HG03064 (cell line): ENCODE measurements around the gene ABHD16A.
A peak's percentile ranks its signal among the peaks of the same experiment; 100 is the strongest.

ENCODE experiments used
- ATAC-seq: cut with Tn5 transposase; IDR thresholded peaks from one replicate; pipeline ENCODE4 v1.9.1; 2021; ENCODE audit warnings: low read depth; ENCODE audit not compliant: unreplicated experiment

The ABHD16A gene

DNA sequence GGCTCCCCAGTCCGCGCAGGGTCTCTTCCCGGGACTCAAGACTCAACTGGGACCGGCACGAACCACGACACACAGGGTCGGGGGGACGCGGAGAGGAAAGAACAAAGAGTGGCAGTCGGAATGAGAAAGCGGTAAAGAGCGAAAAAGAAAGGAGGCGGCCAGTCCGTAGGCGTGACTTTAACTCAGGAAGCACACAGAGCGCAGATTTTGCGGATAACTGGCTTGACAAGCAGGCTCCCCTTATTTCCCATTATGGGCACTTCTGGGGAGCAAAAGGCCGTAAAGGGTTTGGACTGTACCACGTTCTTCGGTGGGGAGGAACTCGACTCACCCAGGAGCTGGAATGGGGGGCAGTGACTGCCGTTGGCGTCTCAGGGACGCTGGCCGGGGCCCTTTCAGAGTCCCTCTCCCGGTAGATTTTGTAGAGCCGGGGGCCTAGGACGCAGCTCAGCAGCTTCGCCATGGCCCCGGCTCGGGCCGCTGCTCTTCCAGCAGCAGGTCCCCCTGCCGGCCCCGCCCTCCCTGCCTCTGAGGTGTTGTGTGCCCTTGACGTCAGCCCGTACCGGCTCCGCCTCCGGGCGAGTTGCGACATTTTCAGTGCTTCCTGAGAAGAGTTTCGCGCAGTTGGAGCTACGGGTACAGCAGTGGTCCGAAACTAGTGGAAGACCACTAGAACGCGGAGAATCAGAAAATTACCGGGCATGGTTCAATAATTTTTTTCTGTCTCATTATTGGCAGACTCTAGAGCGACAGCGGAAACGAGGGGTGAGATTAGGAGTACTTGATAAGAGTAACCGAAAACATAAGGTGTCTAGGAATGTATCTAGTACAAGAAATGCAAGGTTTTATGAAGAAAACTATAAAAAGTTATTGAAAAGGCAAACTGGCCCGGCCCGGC lies at the start of gene ABHD16A:
Gene ABHD16A, minus strand, starts transcription at position 506 of the 898 bp plus-strand sequence. Its CDS starts 43 bp downstream, at position 463.
- peak; percentile 80 for ATAC-seq

GRCh38 chr6:31752739-31753319 lies 49.7 kb upstream of the ABHD16A start:
- no peak for ATAC-seq

DNA sequence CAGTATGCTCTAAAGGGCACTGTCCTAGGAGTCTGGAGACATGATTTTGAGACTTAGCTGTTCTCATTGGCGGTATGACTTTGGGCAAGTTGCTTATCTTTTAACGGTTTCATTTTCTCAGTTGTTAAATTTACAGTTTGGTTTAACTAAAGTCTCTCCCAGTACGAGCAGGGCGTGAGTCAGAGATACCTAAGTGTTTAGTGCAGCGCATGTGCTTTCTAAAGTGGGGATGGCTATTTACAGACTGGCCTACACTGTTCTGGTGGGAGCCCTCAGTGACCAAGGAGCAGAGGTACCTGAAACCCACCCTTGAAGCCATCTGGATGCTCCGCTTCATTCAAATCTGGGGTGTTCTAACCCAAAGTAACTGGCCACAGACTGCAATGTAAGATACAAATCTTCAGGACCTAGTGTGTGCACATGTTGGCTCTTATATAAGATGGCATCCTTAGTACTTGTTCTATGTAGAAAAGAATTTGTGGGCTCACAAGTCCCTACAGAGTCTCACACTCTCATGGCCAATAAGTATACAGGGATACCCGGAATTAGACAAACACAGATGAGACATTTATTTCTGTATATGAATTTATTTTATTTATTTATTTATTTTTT lies 47.4 kb upstream of the ABHD16A start:
- no peak for ATAC-seq

- ATAC-seq, result no peak
Observed at GRCh38 chr6:31749301-31750036, 46.3 kb upstream of the ABHD16A start.

DNA sequence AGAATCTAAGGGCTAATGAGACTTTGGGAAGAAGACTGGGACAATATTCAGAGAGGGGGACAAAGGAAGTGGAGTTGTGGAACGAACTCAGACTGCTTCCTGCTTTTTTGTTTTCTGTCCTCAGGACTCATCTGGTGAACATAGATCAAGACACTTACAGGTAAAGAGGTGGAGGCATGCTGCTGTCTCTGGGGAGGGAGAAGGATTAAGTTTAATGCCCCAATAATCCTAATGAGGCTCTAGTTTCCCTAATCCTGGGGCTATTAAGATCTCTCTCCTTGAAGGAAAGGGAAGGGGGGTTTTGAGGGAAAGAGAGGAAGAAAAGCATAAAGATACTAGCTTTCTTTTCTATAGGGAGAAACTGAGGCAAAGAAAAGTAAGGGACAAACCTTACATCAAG lies 41.3 kb upstream of the ABHD16A start:
- no peak for ATAC-seq

- no peak for ATAC-seq
Observed at GRCh38 chr6:31742894-31743293, 39.8 kb upstream of the ABHD16A start.

GRCh38 chr6:31741815-31742214 lies 38.7 kb upstream of the ABHD16A start:
- no peak for ATAC-seq

GRCh38 chr6:31740397-31741223 lies 37.5 kb upstream of the ABHD16A start:
- ATAC-seq, result no peak

GRCh38 chr6:31739639-31740396 lies 36.7 kb upstream of the ABHD16A start, which contains the start of gene MSH5:
Gene MSH5, plus strand, starts transcription at chr6:31740005. Its CDS starts 462 bp downstream, at chr6:31740467.
- ATAC-seq, result peak; percentile 54

GRCh38 chr6:31737991-31738979 lies 35.2 kb upstream of the ABHD16A start:
- ATAC-seq, result no peak

- no peak for ATAC-seq
Observed at GRCh38 chr6:31737315-31737990, 34.3 kb upstream of the ABHD16A start.

- ATAC-seq, result no peak
Observed at GRCh38 chr6:31736768-31737314, 33.7 kb upstream of the ABHD16A start.

GRCh38 chr6:31736021-31736767 lies 33.1 kb upstream of the ABHD16A start, which contains the start of gene CLIC1:
Gene CLIC1, minus strand, starts transcription at chr6:31736530. Its CDS starts 230 bp downstream, at chr6:31736300.
- ATAC-seq, result no peak

GRCh38 chr6:31734821-31735406 lies 31.8 kb upstream of the ABHD16A start:
- no peak for ATAC-seq

DNA sequence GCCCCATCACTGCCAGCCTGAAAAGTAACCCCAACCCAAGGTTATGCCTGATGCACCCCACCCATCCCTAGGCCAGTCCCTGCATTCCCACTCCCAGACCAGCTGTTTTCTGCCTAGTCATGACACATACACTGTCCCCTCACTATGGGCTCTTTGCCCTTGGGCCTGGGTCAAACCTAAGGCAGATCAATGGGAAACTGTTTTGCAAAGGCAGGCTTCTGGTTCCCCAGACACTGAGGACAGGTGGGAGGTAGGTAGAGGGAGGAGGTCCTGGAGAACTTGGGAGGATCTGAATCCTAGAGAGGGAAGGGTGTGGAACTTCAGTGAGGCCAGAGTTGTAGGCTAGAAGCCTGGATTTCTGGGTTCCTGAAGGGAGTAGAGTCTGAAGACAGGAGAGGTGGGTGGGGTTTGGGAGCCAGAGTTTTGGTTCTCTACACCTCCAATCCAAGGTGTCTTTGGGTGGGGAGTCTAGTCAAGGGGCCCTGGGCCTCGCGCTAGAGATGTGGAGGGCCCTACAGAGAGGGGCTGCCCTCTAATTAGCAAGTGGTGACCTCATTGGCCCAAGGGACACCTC lies 31.2 kb upstream of the ABHD16A start:
- ATAC-seq, result no peak

- no peak for ATAC-seq
Observed at GRCh38 chr6:31733734-31734133, 30.6 kb upstream of the ABHD16A start.
